HG02943 (cell line): Measurements from ENCODE around the gene RASSF4.

ENCODE experiments used
- ATAC-seq: cut with Tn5 transposase; IDR thresholded peaks from one replicate; pipeline ENCODE4 v1.9.1; 2021; ENCODE audit warnings: mild to moderate bottlenecking, low read depth, moderate library complexity; ENCODE audit not compliant: unreplicated experiment

Gene RASSF4

DNA sequence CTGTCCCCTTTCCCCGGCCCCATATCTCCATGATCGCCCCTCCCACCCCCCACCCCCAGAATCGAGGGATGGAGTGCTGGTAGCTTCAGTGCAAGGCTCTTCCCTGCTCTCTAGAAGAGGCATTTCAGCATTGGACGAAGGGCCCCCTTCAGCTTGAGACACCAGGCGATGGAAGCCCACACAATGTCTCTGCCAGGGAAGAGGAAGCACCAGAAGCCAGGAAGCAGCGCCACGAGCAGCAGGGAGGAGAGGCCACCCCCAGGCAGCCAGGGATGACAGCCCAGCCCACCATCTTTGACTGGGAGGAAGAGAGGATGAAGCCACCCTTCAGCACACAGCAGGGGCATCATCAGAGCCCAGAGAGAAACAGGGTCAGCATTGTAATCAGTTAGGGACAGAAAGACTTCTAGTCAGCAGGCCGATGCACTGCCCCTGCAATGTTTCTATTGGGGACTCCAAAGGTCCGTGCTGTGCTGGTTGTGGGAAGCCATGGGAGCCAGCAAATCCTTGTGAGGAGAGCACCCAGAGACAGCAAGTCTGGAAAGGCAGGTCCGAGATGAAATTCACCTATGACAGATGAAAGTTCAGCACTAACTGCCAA is 32.8 kb upstream of the RASSF4 start:
- no peak for ATAC-seq

DNA sequence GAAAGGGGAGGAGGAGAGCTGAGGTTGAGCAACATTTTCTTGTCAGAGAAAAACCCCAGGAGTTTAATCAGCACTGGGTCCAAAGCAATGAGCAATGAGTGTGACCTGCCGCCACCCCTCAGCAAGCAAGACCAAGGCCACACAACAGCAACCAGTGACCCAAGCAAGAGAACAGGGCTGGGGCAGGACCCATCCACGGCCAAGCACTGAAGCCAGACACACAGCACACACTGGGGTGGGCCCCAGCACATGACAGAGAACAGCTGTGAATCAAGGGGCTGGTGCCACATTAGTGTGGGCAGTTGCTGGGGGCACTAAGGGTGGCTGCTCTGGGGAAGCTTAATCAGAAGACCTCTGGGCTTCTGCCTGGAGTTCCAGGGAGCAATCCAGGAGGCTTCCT is 32.2 kb upstream of the RASSF4 start:
- ATAC-seq = no peak

DNA sequence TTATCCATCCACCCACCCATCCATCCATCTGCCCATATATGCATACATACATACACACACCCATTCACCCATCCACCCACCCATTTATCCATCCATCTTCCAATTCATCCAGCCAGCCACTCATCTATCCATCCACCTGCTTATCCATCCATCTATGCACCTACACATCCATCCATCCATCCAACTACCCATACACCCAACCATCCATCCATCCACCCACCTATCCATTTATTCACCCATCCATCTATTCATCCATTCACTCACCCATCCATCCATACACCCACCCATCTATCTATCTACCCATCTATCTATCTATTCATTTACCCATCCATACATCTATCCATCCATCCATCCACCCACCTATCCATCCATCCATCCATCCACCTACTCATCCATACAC is 31.1 kb upstream of the RASSF4 start:
- no peak for ATAC-seq

DNA sequence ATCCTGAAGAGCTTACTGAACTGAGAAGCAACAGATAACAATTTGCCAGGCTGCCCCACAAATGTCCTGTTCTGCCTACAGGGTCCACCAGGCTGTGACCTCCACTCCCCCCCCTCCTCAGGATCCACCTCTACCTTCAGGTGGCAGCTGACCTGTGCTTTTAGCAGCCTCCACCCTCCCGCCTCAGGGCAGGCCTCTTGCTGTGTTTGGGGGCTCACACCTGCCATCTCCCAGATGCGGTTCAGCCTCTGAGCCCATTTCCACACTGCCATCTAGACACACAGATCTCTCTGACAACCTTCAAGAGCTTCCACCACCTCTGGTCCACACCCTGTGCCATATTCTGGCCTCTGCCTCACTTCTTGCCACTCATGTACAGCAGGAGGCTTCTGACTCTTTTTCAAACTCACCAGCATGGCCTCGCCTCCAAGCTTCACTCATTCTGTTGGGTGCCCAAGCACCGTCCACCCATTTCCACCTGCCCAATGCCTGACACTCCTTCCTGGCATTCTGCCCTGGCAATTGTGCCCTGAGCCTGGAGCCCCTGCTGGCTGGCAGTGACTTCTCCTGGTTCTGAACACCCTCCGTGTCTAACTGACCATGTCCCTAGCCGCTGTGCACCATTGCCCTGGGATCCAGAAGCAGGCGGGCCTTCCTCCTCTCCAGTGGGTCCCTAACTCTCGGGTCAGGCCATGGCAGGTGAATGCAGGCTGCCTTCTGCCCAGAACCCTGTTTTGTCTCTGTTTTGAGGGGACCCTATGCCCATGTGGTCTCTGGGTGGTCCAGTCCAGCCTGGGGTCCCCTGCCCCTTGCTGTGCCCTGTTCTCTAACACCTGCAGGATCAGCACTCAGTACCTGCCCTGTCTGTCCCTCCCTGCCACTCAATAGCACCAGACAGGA is 30.0 kb upstream of the RASSF4 start:
- no peak for ATAC-seq

DNA sequence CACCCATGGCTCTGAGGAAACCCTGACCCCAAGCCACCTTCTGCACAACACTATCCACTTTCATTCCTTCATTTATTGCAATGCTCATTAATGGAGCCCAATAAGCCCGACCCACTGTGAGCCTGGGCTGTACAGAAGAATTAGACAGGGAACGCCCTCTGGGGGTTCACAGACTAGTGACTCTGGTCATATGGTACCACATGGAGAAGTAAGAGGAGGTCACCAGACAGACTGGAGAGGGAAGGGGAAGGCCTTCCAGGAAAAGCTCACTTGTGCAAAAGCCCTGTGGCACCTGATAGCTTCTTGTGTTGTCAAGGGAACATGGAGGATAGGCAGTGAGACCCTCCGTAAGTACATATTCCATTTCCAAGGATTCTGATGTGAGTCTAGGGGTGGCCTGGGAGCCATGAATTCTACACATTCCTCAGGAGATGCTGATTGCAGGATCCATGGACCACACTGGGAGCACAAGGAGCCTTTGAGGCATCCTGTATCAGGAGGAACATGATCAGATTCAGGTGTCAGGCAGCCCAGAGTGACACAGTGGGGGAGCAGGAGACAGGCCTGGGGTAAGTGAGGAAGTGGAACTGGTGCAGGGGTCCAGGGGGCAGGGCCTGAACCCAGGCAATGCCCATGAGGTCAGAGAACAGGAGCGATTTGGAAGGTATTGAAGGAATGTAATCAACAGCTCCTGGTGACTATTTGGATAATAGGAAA is 28.5 kb upstream of the RASSF4 start:
- no peak for ATAC-seq

DNA sequence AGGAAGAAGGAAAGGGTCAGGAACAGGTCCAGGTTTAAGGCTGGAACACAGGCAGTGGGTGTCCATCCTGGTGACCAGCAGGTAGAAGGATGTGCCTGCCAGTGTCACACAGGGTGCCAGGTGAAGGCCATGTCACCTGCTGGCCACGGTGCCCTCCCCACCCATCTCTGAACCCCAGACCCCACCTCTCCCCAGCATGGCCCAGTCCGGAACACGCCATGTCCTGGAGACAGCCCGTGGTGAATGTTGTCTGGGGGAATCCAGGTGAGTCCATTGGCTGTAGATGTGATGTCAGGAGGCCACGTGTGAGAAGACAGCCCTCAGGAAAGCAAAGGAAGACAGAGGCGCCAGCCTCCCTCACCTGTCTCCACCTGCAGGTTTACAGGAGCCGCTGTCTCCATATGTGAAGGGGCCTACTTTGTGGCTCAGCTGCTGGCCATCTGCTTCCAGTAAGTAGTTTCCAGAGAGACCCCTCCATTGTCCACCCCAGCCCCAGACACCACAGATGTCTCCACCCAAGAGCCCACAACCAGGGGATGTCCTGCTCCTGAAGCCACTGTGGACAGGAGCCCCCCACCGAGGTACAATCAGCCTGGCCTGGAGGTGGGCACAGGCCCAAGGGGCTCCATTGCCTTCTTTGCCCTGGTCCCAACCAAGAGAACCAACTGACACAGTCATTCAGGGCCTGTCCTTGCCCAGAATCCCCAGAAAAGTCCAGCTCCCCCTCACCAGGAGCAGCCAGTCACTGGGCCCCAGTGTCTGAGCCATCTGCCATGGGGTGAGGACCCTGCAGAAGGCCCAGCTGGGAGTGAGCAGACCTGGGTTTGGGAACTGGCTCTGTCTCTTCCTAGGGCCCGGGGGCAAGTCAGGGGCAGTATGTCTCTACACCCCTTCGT is 27.7 kb upstream of the RASSF4 start:
- no peak for ATAC-seq

DNA sequence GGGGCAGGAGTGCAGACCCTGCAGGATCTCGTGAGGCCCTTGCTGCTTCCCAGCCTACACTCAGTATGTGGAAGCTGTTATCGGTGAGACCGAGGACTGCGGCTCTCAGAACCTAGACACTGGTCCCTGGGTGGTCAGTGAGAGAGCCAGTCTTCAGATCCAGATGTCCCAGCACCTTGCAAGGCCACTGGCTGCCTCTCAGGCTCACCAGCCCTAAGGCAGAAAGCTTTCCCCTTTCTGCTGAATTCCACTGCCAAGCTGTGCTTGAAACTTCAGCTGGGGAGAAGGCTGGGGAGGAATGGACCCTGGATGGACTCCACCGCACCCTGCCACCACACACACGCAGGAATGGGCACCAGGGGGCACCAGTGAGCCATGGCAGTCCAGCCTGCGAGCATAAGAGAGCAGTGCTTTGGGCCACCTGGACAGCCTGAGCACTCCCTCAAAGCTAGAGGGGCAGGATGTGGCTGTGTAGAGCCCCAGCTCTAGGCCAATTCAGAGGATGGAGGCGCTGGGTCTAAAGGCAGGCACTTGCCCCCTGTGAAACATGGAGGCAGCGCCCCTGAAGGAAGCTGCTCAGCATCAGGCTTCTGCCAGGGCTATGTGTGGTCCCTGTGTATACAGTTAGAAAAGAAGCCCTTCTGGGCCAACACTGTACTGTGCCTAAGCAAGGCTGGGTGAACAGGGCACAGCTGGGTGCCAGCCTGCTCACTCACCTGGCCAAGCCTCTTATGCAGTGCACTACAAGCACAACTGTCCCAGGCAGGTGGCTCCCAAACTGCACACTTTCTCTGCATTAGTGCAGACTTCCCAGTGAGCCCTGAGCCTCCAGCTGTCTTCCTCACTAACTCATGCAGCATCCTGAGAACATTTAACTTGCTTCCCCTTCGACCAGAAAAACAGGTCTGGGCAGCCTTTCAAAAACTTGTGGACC is 26.8 kb upstream of the RASSF4 start:
- peak; percentile 95 for ATAC-seq

DNA sequence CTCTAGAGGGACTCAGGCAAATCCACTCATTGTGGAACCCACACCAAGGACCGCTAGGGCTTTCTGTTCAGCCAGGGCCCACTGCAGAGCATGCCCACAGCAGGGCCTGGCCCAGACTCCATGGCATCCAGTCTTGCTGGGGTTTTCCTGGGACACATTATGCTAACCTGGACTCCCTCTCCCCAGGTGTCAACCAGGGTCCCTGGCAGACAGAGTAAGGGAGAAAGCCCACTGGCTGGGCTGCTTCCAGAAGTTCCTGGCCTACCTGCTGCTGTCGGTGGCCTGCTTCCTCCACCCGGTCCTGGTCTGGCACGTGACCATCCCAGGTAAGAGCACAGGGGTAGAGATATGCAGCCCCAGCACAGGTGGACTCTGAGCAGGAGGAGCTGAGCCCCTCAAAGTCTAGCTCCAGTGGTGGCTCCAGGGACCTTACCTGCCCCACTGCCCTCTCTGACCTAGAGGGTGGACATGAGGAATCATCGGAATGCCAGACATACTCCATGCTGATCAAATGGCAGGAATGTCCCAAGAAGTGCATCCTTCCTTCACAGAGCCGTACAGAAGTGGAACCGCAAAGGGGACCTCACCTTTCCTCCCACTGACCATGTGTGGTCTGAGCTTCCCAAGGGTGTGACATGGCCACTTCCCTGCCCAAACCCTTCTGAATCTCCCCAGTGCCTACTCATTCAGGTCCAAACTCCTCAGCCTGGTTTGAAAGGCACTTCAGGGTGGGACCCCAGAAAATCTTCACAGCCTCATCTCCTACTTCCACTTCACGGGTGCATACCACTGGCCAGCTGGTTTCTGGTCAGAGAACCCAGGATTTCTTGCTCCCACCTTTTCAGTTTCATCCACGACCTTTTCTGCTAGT is 25.9 kb upstream of the RASSF4 start:
- ATAC-seq = no peak

DNA sequence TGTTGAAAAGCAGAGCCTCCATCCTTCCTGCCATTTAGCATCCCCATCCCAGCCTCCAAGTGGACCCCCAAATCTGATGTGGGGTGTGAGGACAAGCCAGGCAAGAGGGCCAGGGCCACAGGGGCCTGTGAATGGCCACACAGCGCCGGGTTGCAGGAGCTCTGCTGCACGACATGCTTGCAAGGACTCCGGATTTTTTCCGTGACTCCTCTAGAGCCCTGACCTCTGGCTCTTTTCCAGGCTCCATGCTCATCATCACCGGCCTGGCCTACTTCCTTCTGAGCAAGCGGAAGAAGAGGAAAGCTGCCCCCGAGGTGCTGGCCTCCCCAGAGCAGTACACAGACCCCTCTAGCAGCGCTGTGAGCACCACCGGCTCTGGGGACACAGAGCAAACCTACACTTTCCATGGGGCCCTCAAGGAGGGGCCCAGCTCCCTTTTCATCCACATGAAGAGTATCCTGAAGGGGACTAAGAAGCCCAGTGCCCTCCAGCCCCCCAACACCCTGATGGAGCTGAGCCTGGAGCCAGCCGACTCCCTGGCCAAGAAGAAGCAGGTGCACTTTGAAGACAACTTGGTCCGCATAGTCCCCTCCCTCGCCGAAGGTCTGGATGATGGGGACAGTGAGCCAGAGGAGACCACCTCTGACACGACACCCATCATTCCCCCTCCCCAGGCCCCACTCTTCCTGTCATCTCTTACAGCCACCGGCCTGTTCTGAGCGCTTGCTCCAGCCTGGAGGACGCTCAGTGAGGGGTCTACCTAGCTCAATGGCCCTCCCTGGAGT is 25.0 kb upstream of the RASSF4 start:
- no peak for ATAC-seq

DNA sequence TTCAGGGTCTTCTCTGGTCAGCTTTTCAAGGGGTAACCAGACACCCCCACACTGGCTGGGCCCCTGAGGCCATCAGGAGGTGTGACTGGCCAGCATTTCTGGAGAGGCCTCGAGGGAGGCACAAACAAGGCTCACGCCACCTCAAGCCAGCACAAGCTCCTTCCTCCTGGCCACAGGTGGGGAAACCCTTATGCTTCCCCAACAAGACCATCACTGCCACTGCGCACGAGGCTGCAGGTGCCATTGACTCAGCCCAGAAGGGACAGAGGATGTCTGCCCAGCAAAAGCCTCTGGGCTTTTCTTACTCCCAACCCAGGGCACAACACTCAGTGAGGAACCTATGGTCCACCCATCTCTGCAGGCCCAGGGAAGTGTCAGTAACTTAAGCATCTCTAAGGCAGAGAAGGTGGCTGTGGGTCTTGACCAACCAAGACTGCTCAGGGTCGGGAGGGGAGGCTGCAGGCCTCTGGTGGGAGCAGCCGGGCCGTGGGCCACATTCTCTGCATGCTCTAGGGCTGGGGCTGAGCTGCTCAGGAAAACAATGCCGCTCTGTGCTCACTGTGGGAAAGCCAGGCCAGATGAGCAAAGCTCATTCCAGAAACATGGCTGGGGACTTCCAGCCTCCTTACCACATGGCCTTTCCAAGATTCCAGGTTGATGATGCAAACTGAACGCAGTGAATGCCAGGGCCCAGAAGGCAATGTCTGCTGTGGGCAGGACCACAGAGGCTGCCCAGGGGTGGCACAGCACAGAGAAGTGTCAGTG is 24.2 kb upstream of the RASSF4 start:
- ATAC-seq = no peak

DNA sequence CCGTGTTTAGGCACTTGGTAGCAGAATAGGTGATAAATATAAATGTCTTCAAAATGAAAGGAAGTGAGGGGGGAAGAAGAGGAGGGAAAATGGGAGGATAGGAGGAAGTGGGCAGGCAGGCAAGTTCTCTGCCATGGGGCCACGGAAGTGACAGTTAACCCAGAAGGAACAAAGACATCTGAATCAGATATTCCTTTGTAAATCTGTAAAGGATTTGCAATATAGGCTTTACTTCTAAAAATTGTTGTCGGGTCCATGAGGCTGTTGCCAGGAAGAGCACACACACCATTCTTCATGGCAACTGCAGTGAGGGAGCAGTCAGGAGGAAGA is 23.7 kb upstream of the RASSF4 start:
- ATAC-seq = no peak

DNA sequence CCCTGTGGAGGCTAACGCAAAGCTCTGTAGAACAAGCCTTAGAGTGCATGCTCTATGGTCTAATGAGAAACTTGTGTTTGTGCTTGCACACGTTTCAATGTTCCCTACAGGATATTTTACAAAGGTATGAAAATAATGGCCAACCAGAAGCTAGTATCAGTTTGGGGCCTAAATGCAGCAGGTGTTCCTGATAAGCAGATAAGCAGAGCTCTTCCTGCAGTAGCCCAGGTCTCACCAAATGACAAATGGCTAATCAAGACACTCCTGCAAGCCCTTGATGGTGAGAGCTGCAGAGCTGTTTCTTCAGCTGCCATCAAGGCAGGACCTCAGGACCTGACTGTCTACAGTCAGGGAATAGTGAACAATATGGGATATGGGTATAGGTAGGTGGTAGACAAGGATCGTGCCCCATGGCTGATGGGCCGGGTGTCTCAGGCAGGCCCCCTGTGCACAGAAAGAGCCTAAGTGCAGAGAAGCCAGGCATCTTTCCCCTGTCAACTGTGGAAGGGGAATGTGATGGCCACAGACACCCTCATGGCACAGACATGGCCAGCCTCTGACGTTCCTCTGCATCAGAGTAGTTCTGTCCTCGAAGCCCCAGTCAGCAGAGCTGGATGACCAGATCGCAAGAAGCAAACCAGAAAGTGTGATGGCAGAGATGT is 23.2 kb upstream of the RASSF4 start:
- ATAC-seq = no peak

DNA sequence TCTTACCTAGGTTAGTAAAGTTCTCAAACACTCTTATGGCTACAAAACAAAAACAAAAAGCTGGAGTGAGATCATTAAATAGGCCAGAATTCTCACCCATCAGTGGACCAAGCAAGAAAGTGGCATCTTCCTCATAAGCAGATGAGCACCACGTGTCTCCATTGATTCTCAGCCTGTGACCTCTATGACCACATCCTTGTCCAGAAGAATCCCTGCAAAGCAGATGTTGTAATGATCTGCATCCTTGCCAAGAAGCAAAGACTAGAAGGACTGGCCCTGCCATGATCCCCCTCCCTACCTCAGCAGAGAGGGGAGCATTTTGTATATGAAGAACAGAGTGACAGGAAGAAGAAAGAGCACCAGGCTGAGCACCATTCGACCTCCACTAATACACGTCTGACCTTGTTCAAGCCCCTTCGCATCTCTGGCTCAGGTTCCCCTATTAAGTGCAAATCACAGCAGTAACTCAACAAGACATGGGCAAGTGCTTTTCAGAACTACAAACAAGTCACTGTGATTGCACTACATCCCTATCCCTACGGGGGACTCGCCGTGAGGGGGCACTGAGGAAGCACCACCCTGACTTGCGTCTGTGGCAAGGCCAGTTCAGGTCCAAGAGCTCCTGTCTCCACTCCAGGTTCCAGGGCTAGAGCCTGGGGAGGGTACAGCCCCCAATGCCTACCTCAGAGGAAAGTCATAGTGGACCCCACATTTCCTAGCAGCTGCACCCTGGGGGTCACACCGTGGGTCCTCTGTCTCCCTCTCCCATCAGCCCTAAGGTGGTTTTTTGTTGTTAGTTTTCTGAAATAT is 22.2 kb upstream of the RASSF4 start:
- no peak for ATAC-seq

DNA sequence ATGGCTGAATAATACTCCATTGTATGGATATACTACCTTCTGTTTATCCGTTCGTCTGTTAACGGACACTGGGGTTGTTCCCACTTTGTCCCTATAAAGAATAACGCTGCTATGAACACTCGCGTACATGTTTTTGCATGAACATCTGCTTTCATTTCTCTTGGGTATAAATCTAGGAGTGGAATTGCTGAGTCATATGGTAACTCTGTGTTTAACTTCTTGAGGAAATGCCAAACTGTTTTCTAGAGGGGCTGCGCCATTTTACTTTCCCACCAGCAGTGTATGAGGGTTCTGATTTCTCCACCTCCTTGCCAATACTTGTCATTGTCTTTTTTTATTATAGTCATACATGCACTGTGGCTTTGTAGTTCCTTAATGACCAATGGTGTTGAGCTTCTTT is 20.6 kb upstream of the RASSF4 start:
- no peak for ATAC-seq

DNA sequence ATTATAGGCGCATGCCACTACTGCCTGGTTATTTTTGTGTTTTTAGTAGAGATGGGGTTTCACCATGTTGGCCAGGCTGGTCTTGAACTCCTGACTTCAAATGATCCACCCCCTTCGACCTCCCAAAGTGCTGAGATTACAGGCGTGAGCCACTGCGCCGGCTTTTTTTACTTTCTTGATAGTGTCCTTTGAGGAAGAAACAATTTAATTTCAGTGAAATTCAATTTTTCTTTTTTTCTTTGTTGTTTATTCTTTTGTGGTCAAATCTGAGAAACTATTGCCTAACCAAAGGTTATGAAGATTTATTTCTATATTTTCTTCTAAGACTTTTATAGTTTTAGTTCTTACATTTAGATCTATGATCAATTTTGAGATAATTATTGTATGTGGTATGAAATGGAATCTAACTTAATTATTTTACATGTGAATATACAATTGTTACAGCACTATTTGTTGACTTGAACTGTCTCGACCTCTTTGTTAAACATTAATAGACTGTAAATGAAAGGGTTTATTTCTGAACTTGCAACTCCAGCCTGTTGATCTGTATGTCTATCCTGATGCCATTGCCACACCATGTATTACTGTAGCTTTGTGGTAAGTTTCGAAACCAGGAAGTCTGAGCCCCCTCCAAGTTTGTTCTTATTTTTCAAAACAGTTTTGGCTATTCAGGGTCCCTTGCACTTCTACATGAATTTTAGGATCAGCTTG is 19.8 kb upstream of the RASSF4 start:
- ATAC-seq = no peak
